OCI-LY1 (cell line): ENCODE measurements around the gene BOLL.

ENCODE experiments used
- EZH2 ChIP-seq: fragments of 200-600 bp; sonication (generic), shearing (Covaris generic); IDR thresholded peaks from 2 replicates; pipeline ENCODE4 v1.8.0; 2017; ENCODE audit warnings: borderline replicate concordance, mixed run types, mild to moderate bottlenecking, antibody characterized with exemption, low read length, moderate library complexity, mixed read lengths
- TF ChIP-seq, protein P1 (sequence below): fragments of 200-600 bp; sonication (generic), shearing (Covaris generic); IDR thresholded peaks from 2 replicates; pipeline ENCODE4 v1.5.1; 2017; ENCODE audit warnings: mild to moderate bottlenecking, antibody characterized with exemption, low read length, moderate library complexity, mixed read lengths

DNA sequence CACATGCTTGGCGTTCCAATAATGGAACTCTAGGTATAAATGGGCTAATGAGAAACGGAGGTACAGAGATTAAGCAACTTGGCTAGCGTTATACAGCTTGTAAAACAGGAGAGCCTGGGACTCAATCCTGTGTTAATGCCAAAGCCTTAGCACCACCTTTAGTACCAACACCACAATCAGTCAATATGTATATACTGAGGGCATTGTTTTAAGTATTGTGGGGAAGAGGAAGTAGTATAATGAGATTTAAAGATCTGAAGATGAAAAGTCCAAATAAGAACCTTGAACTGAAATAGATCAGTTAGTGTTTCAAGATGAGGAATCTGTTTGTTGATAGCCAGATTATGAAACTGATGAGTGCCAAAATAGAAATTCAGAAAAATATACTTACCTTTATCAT, 71.8 kb downstream of the BOLL start:
- TF ChIP-seq, protein P1, sequence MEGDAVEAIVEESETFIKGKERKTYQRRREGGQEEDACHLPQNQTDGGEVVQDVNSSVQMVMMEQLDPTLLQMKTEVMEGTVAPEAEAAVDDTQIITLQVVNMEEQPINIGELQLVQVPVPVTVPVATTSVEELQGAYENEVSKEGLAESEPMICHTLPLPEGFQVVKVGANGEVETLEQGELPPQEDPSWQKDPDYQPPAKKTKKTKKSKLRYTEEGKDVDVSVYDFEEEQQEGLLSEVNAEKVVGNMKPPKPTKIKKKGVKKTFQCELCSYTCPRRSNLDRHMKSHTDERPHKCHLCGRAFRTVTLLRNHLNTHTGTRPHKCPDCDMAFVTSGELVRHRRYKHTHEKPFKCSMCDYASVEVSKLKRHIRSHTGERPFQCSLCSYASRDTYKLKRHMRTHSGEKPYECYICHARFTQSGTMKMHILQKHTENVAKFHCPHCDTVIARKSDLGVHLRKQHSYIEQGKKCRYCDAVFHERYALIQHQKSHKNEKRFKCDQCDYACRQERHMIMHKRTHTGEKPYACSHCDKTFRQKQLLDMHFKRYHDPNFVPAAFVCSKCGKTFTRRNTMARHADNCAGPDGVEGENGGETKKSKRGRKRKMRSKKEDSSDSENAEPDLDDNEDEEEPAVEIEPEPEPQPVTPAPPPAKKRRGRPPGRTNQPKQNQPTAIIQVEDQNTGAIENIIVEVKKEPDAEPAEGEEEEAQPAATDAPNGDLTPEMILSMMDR = no peak
- TF ChIP-seq EZH2 = no peak
